NCI-H524 (cell line): ENCODE results near the gene ADARB1.

Experiments used
- DNase-seq, 2 experiments: peaks; one replicate each; lab custom pipeline; 2025; lab: John Stamatoyannopoulos, UW

ADARB1 gene

GRCh38 chr21:45251635-45252447 is 177.5 kb downstream of the ADARB1 start:
- no peak for DNase-seq

- no peak for DNase-seq
Observed at GRCh38 chr21:45252448-45252925, 178.1 kb downstream of the ADARB1 start.

DNA sequence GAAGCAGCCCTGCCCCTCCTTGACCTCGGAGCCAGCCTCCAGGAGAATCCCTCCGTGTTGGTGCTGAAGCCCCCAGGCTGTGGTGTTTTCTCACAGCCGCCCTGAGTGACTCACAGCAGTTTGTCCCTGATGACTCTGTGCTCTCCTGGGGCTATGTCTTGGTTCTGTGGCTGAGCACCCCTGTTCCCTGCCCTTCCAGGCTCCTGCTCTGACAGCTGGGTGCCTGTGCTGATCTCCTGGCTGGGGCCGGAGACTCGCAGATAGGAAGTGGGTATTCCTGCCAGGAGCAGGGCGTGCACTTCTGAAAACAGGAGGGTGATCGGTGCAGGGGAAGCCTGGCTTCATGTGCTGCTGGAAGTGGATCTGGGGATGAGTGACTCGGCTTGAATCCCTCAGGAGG is 178.8 kb downstream of the ADARB1 start:
- DNase-seq = no peak

DNA sequence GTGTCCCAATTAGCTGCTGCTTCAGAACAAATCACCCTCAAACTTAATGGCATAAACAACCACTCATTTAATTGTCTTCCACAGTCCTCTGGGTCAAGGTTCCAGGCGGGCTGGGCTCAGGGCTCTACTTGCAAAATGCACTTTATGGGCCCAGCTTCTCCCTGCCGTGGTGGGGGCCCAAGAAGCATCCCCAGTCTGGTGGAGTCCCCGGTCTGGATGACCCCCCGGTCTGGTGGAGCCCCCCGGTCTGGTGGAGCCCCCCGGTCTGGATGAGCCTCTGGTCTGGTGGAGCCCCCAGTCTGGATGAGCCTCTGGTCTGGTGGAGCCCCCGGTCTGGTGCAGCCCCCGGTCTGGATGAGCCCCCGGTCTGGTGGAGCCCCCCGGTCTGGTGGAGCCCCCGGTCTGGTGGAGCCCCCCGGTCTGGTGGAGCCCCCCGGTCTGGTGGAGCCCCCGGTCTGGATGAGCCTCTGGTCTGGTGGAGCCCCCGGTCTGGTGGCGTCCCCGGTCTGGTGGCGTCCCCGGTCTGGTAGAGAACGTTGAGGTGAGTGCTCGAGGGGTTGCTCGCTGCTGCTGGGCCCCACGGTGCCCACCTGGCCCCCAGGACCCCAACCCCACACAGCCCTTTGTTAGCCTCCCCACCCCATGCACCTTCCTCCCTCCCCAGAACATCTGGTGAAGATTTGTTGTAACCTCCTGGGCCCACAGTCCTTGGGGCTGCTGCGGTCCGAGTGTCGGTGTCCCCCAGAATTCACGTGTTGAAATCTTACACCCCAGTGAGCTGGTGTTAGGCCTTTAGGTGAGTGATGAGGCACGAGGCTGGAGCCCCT is 179.5 kb downstream of the ADARB1 start:
- no peak for DNase-seq

DNA sequence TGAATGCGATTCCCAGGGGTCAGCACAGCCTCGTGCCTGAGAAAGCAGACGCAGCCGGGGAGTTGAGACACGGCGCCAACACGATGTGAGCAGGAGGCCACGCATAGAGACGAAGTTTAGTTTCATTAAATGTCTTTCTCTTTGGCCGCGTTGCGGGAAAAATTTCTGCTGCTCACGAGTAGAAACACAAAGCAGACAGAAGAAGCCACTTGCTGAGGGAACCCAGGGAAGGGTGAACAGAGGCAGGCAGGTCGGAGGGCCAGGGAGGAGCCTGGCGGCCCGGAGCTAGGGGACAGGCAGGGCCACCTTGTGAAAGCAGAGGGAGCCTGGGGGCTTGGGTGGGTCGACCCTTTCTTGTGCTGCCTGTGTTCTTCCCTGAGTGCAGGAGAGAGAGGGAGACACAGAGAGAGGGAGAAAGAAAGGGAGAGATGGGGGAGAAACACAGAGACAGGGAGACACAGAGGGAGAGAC is 180.1 kb downstream of the ADARB1 start:
- no peak for DNase-seq

DNA sequence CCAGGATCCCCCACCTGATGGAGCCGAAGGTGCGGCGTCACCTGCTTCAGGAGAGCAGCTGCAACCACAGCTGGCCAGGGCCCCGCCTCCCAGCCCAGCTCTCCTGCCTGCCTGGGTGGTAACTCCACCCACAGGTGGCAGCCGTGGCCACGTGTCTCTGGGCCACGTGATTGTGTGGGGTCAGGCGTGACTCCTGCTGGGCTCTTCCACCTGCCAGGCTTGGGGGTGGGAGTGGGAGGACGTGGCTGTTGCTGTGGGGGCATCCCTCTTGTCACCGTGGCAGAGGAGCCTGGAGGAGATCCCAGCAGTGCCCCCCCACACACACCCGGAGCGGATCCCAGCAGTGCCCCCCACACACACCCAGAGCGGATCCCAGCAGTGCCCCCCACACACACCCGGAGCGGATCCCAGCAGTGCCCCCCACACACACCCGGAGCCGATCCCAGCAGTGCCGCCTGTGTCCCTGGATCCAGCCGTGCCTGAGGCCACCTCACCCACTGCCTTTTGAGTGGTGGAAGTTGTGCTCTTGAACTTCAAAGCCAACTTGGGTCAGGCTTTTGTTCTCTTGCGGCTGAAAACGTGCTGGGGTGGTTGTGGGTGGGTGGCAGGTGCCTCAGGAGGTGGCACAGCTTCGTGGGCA is 181.1 kb downstream of the ADARB1 start:
- DNase-seq = peak in 1 of 2 experiments; percentile 31

DNA sequence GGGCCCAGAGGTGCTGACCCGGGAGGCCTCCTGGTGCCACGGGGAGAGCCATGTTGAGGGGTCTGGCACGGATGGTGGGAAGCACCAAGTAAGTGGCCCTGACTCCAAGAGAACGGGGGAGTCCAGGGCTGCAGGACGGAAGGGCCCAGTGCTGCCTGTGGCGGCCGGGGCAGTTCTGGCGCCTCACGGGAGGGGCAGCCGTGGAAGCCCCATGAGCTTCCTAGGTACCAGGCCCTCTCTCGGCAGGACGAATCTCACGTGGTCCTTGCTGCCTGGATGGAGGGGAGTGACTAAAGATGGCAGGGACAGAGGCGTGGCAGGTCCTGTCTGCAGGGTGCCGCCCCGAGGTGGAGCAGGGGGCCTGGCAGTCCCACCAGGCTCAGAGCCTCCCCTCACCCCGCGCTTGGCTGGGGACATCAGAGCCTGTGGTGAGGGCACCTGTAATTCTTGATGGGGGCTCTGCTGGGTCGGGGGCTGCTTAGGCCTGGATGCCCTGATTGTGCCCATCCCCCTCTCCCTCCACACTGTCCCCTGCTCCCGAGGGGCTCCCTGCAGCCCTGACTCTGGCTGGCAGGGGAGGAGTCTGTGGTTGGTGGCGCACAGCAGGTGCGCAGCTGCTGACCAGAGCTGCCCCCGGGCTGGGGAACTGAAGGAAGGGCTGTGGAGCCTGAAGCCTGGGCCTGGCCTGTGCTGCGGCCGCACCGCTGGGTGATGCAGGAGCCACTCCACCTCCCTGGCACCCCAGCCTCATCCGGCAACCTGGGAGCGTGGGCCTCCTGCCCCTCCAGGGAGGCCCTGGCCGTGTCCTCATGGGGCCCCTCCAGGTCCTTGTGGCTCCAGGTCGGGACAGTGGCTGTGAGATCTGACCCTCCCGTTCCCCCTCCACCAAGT is 181.9 kb downstream of the ADARB1 start:
- no peak for DNase-seq

GRCh38 chr21:45256912-45257672 is 182.7 kb downstream of the ADARB1 start:
- DNase-seq = no peak

DNA sequence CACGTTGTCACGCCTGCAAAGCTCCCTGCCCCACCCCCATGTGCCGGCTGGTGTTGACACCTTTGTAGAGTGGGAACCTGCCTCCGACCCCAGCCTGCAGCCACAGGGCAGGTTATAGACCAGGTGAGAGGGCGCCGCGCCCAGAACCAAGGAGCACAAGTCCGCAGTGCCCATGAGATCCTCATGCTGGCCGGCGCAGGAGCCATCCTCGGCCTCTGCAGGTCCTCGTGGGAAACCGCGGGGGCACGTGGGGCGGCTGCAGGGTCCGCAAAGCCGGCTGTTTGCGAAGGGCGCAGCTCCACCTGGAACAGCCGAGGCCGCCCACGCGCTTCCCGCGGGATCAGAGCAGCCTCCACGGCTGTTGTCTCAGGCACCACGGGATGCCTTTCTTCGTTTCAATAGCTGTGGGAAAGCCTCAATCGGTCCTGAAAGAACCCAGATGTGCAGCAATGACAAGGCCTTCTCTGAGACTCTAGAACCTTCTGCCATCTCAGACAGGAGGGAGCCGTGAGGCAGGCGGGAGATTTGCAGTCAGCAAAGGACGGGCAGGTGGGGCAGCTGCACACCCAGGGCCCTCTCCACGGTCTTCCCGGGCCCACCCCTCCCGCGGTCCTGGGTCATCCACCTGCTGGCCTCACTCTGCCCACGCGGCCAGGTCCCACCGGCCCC is 183.4 kb downstream of the ADARB1 start:
- DNase-seq = no peak

DNA sequence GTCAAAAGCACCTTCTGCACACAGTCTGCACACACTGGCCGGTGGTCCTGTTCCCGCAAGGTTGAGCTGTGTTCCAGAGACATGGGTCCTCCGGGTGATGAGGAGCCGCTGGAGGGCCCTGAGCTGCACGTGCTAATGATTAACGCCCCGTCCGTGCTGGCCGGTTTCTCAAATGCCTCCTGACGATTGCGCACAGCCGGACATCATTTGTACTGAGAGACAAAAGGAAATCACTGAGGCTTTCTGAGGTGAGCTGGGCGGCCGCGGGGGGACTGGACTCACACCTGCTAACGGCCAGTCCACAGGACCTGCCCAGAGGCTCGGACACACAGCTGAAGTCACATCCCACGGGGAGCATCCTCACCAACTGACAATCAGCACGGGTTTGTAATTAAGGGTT is 184.1 kb downstream of the ADARB1 start:
- DNase-seq = peak in 1 of 2 experiments; percentile 38

GRCh38 chr21:45259206-45259840 is 184.9 kb downstream of the ADARB1 start:
- peak; percentile 92 to 94 for DNase-seq

GRCh38 chr21:45260191-45260825 is 185.9 kb downstream of the ADARB1 start:
- no peak for DNase-seq

DNA sequence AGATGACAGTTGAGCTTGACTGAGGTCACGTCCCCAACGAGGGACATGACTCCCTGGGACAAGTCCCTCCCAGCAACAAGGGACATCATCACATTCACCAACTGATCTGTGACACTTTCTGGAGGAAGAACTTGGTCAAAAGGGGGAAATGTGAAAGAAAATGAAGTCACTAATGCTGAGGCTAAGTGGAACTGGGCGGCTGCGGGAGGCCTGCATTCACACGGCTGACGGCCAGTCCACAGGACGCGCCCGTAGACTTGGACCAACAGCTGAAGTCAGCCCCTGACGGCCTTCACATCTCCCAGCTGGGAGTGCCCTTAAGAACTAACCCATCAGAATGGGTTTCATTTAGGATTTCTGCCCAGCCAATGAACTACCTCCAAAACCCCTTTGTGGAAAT is 186.7 kb downstream of the ADARB1 start:
- no peak for DNase-seq

DNA sequence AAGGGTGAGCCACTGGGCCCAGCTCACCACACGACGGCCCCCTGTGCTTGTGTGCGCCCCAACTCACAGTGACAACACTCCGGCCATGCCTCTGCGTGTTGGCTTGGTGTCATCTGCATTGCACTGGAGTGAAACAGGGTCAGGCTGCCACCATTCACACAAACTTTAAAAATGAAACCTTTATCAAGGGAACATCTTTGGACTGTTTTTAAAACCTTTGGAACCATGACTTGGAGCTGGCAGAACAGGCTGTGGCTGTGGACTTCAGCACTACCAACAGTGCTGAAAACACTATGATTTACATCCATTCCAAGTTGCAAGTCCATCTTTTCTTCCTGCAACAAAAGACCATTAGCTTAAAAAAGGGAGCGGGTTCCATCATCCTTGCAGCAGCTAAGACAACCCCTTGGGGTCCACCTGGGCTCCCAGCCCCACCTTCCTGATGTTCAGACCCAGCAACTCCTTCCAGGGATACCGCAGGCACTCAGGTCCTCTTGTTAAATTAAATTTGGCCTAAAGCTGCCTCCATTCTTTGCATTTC is 187.7 kb downstream of the ADARB1 start:
- DNase-seq = no peak

- DNase-seq = no peak
Observed at GRCh38 chr21:45262616-45263015, 188.2 kb downstream of the ADARB1 start.

DNA sequence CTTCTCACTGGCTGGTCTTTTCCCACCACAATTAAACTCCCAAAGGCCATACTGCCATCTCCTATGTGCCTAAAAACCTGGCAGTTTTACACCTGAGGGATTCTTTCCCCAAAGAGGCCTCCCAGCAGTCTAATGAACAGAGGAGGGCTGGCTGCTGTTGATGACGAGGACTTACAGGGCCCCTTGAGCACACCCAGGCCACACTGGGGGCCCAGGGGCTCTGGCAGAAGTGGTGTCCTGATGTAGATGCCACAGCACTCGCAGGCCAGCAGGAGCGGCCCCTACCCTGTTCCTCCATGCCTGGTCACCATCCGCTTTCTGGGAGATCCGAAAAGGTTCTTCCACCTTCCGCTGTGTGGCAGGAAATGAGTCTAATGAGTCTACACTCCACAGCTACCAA is 189.2 kb downstream of the ADARB1 start:
- no peak for DNase-seq

GRCh38 chr21:45264146-45264911 is 189.9 kb downstream of the ADARB1 start:
- DNase-seq = no peak

- no peak for DNase-seq
Observed at GRCh38 chr21:45264912-45265515, 190.6 kb downstream of the ADARB1 start.
